HG02938 (cell line): ENCODE data around the gene RUNX1.

Source experiments
- ATAC-seq: cut with Tn5 transposase; IDR thresholded peaks from one replicate; pipeline ENCODE4 v1.9.1; 2021; ENCODE audit warnings: mild to moderate bottlenecking, moderate library complexity; ENCODE audit not compliant: unreplicated experiment

RUNX1 gene

GRCh38 chr21:34885626-34886239, 163.4 kb downstream of the RUNX1 start:
- ATAC-seq: no peak

GRCh38 chr21:34885125-34885524, 164.0 kb downstream of the RUNX1 start:
- ATAC-seq: no peak

GRCh38 chr21:34884346-34884929, 164.7 kb downstream of the RUNX1 start:
- no peak for ATAC-seq

GRCh38 chr21:34883491-34884271, 165.4 kb downstream of the RUNX1 start:
- ATAC-seq: no peak

- ATAC-seq: no peak
Measured at GRCh38 chr21:34882719-34883131, 166.4 kb downstream of the RUNX1 start.

- no peak for ATAC-seq
Measured at GRCh38 chr21:34881839-34882371, 167.2 kb downstream of the RUNX1 start.

GRCh38 chr21:34881421-34881820, 167.7 kb downstream of the RUNX1 start:
- no peak for ATAC-seq

GRCh38 chr21:34880401-34880800, 168.7 kb downstream of the RUNX1 start:
- no peak for ATAC-seq

- no peak for ATAC-seq
Measured at GRCh38 chr21:34878940-34879339, 170.2 kb downstream of the RUNX1 start.

GRCh38 chr21:34878501-34878900, 170.6 kb downstream of the RUNX1 start:
- no peak for ATAC-seq

- no peak for ATAC-seq
Measured at GRCh38 chr21:34877485-34878128, 171.5 kb downstream of the RUNX1 start.

GRCh38 chr21:34875830-34876229, 173.3 kb downstream of the RUNX1 start:
- ATAC-seq: no peak

GRCh38 chr21:34874684-34875513, 174.2 kb downstream of the RUNX1 start:
- ATAC-seq: peak; percentile 56

GRCh38 chr21:34871026-34871908, 177.8 kb downstream of the RUNX1 start:
- ATAC-seq: no peak

- no peak for ATAC-seq
Measured at GRCh38 chr21:34870246-34870645, 178.9 kb downstream of the RUNX1 start.

- ATAC-seq: no peak
Measured at GRCh38 chr21:34869545-34869944, 179.6 kb downstream of the RUNX1 start.

- no peak for ATAC-seq
Measured at GRCh38 chr21:34867785-34868184, 181.3 kb downstream of the RUNX1 start.

- ATAC-seq: peak; percentile 93
Measured at GRCh38 chr21:34865400-34866241, 183.5 kb downstream of the RUNX1 start.
